NK-92 (cell line): ENCODE results near the gene WDR31.
A peak's percentile ranks its signal among the peaks of the same experiment; 100 is the strongest.
"Not testable (repeated sequence)": the region's sequence is repeated elsewhere in the genome, so short reads cannot be mapped to it uniquely, and the experiment has no call there.

Source experiments
- DNase-seq: peaks from one replicate; lab custom pipeline; 2025; ENCODE audit not compliant: unreplicated experiment; lab: John Stamatoyannopoulos, UW

The WDR31 gene

DNA sequence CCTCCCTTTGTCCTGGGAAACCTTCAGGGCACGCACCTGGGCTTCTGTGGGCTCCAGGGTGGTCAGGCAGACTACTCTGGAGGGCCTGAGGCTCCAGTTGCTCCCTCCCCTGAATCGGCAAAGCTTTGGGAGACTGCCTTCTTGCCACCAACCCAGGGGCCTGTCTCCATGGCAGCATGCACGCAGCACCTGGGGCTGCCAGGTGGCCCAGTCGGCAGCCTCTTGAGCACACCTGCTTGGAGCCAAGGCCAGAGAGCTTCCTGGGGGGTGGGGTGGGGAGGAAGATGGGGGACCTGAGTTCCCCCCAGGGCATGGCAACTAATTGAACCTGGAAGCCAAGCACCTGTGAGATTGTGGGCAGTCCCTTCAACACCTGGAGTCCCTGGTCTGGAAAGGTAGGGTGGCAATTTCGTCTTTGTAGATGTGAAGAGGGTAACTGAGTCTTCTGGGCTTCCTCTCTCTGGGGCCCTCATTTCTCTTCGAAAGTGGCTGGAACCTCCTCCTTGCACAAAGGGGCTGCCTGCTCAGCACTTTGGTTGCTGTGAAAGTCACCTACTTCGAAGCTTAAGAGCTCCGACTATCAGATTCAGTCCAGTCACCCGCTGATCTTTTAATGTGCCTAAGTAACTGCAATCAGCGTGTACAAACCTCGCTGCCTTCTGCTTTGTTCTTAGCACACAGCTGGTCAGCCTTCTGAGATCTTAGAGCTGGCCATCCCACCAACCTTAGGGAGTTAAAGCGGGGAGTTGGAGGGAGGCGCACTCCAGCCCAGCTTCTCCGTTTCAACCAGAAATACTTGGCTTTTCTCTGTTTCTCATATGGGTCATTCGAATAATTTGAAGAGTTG is 40.9 kb downstream of the WDR31 start:
- no peak for DNase-seq

- DNase-seq = no peak
Measured at GRCh38 chr9:113298311-113298710, 41.8 kb downstream of the WDR31 start.

DNA sequence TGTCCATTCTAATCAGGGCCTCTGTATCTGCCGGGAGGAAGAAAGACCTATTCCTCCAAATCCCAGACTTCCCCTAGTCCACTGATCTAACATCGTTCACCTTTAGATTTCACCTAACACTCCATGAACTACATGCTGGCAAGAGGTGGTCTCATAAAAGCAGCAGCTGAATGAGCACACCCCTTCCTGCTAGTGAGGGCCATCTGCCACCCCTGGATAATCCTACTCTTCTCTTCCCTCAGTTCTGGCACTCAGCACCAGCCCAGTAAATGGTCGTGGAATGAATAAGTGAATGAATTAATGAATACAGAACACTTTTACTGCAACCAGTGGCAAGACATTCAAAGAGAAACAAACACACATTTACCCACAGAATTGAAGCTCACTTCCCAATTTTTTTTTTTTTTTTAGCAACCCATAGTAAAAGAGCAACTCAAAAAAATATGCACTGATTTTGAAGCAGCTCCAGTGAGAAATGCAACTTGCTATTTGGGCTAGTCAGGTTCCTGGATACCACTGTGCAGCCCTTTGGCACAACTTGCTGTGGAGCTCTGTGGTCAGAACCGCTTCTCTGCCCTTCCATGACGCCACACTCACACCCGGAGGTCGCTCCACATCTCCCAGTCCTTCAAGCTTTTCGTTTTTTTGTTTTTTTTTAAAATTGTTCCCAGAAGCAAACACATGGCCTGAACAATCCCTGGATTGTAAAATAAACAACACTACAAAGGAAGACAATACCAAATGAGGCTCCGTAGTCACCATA is 43.1 kb downstream of the WDR31 start:
- no peak for DNase-seq

DNA sequence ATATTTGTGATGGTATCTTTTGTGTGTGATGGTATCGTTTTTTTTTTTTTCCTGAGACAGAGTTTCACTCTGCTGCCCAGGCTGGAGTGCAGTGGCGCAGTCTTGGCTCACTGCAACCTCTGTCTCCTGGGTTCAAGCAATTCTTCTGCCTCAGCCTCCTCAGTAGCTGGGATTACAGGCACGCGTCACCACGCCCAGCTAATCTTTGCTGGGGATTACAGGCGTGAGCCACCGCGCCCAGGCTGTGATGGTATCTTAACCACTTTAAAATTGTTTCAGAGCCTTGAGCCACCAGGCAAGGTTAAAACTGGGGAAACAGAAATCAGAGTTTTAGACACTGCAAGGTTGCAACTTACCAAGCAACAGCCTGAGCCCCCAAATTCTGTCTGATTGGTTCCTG is 43.8 kb downstream of the WDR31 start:
- not testable (repeated sequence) for DNase-seq

GRCh38 chr9:113293285-113293878 is 46.7 kb downstream of the WDR31 start:
- no peak for DNase-seq

DNA sequence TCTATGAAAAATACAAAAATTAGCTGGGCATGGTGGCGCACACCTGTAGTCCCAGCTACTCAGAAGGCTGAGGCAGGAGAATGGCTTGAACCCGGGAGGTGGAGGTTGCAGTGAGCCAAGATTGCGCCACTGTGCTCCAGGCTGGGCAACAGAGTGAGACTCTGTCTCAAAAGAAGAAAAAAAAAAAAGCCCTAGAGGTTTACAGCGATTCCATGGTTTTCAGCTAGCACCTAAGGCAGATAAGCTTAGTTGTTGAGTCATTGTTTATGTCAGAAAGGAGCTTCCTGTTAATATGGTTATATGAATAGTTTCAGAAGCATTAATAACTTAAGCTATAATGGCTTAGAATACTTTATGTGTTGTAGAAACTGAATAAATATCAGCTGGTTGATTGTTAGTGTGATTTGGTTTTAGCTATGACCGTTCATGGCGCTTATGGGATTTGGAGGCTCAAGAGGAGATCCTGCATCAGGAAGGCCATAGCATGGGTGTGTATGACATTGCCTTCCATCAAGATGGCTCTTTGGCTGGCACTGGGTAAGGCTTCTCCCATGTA is 49.9 kb downstream of the WDR31 start:
- no peak for DNase-seq

DNA sequence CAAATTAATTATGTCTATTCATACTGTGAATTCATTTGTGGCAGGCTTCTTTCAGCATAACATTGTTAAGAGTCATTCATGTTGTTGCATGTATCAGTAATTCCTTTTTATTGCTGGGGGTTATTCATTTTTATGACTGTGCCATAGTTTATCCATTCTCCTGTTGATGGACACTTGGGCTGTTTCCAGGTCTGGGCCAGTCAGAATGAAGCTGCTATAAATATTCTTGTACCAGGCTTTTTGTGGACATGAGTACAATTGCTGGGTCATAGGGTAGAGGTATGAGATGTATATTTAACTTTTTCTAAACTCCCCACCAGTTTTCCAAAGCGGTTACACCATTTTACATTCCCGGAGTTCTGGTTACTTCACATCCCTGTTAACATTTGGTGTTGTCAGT is 51.0 kb downstream of the WDR31 start:
- DNase-seq = no peak

GRCh38 chr9:113281356-113281755 is 58.7 kb downstream of the WDR31 start:
- no peak for DNase-seq

GRCh38 chr9:113278840-113279239 is 61.2 kb downstream of the WDR31 start:
- DNase-seq = no peak

DNA sequence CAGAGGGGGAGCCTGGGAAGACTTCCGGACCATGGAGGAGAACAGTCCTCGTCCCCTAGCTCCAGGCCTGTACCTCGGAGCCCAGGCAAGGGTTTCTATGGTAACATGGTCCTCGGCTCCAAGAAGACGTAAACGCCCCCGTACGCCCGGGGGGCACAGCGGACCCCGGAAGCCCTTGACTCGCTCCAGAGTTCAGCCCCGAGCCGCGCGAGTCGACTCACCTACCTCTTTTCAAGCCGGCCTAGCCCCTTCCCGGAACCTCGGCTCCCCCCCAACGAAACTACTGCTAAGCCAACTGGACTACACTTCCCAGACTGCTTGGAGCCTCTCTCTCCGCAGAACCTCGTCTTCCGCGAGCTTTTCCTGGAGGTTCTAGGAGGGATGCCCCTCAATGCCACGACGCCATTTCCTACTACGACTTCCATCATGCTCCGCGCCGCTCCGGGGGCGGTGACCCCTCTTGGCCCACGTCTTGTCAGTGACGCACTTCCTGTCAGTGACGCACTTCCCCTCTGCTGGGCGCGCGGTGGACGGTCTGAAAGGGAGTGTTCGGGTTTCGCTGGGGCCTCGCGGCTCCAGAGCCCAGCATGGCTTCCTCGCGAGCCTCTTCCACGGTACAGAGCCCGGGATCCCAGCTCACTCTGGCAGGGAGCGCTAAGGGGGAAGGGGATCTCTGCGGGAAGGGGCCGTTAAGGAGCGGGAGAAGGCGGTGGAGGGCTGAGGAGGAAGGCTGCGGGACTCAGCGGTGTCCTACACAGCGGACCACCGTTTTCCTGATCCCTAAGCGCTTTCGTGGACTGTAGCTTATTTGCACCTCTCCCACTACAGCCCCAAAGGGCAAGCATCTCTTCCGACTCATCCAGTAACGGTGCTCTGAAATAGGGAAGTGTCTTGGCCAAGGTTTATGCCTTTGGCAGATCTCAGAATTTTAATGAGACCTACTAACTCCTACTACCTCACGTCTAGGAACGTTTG is 64.6 kb downstream of the WDR31 start, which contains the start of the genes CDC26 and PRPF4:
Gene CDC26 (minus strand): TSS at position 416 of the 975 bp plus-strand sequence. CDS start 3,065 bp downstream, outside the sequence.
Gene PRPF4 (plus strand): TSS at position 502 of the 975 bp plus-strand sequence. CDS start 86 bp downstream, at position 588.
- peak; percentile 67 for DNase-seq

DNA sequence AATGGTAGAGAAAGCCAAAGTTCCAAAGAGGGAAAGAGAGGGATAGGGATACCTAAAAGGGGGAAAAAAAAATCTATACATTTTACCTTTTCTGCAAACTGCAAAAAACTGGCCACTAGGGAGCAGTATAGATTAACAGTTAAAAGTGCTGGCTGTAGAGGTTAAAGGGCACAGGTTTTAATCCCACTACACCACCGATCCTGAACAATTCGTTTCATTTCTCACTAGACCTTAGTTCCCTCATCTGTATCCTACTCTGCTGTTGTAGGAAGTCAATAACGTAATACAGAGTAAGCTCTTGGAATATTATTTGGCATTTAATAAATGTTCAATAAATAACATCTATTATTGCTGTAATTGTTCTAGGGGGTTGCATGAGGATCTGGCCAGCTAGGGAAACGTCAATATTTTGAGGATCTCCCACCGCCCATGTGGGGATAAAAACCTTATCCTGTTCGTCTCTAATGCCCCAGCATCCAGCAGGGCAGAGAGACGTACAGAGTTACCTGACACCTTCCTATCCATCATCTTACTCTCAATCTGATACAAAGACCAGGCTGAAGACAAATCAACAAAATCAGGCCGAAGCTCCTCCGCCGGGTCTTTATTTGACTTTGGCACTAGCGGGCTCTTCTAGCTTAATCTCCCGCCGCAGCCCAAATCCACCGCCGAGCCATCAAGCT is 65.5 kb downstream of the WDR31 start:
- no peak for DNase-seq

- DNase-seq = no peak
Measured at GRCh38 chr9:113269871-113270270, 70.2 kb downstream of the WDR31 start.

- DNase-seq = no peak
Measured at GRCh38 chr9:113269355-113269754, 70.7 kb downstream of the WDR31 start.

GRCh38 chr9:113267911-113268566 is 72.0 kb downstream of the WDR31 start:
- no peak for DNase-seq

GRCh38 chr9:113266174-113266573 is 73.9 kb downstream of the WDR31 start:
- DNase-seq = no peak
